ENCODE data around the gene U2AF1L4.

U2AF1L4 gene

DNA sequence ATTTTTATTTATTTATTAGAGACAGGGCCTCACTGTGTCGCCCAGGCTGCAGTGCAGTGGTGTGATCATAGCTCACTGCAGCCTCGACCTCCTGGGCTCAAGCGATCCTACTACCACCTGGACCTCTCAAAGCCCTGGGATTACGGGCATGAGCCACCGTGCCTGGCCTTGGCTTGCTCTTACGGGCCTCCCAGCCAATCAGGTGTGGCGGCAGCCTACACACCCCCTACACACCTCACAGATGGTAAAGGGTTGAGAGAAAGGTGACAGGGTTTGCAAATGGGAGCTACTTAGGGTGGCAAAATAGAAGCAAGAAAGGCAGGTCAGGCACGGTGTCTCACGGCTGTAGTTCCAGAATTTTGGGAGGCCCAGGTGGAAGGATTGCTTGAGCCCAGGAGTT lies 41.9 kb downstream of the U2AF1L4 start:
- no peak overlapping the region for H3K27ac ChIP-seq (ENCODE audit: extremely low read depth, low read depth, low read length)
- no peak for TF ChIP-seq ZNF214 (tag by site-specific recombination; IDR thresholded peaks at IDR 0.05; ENCODE audit: borderline replicate concordance)
- peak; percentile 96 for TF ChIP-seq KLF10 (tag by site-specific recombination; IDR thresholded peaks at IDR 0.05)
- TF ChIP-seq ZNF24 (tag by site-specific recombination; IDR thresholded peaks at IDR 0.05), result no peak
- no peak for TF ChIP-seq INSM2 (tag by site-specific recombination; IDR thresholded peaks at IDR 0.05)
- H3K4me1 ChIP-seq (ENCODE audit: control insufficient read depth, insufficient read depth, low read length), result peaks cover 6% of the 10 kb centered on the region
- H3K4me3 ChIP-seq (ENCODE audit: low read depth, low read length), result no peak overlapping the region
- H3K36me3 ChIP-seq (ENCODE audit: control insufficient read depth in 2 of 2, insufficient read depth in 1 of 2, low read length in 2 of 2), result no peaks in the 10 kb centered on the region; a peak in 1 of 3 replicates
- ChIA-PET CTCF (interaction anchor here (0.6 to 5.7 kb wide), 14 partner anchors 9 to 576 kb away, joined by 3 to 46 read pairs (median 4); partner anchors contain the start of gene COX6B1), POLR2A (interaction anchor here (1.0 to 2.6 kb wide), 20 partner anchors 9 to 1668 kb away, joined by 3 to 38 read pairs (median 5); partner anchors contain the start of genes COX6B1, LIN37, PSENEN and U2AF1L4)
- H3K9me3 ChIP-seq (ENCODE audit: control insufficient read depth, insufficient read depth, low read depth, low read length), result no peaks in the 10 kb centered on the region

DNA sequence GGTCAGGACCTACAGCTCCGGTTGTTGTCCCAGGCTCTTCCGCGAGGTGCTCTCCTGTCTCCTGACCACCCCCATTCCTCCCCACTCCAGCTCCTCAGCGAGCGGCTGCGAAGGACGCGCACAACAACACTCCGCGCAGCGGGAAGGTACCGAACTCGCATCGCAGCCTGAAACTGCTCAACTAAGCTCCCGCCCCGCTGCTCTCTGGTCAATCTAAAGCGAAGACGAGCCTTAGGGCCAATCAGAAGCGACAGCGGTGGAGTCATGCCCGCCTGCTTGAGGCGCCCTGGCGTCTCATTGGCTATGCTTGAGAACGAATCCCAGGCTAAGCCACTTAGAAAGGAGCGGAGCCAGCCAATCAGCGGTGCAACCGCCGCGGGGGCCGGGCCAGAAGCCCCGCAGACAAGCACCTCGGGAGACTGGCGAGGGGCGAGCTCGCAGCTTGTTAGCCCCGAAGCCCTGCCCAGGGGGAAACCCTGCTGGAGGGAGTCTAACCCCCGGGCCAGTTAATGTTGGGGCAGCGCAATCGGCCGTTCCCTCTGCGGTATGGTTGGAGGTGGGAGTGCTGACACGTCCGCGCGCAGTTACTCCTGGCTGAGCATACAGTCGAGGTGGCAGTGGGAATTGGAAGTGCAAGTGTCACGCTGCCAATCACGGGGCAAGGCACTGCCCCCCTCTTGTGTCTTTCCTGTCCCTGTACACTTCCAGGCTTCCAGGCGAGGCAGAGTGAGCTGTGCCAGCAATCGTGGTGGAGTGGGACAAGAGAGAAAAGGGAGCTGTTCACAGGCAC lies 42.8 kb downstream of the U2AF1L4 start:
- H3K36me3 ChIP-seq (ENCODE audit: control insufficient read depth in 2 of 2, insufficient read depth in 1 of 2, low read length in 2 of 2), result no peaks in the 10 kb centered on the region; a peak in 1 of 3 replicates
- no peak for TF ChIP-seq ZNF560 (tag by site-specific recombination; IDR thresholded peaks at IDR 0.05; ENCODE audit: borderline replicate concordance)
- no peak for TF ChIP-seq ZNF549 (tag by site-specific recombination; IDR thresholded peaks at IDR 0.05)
- TF ChIP-seq, protein P1, sequence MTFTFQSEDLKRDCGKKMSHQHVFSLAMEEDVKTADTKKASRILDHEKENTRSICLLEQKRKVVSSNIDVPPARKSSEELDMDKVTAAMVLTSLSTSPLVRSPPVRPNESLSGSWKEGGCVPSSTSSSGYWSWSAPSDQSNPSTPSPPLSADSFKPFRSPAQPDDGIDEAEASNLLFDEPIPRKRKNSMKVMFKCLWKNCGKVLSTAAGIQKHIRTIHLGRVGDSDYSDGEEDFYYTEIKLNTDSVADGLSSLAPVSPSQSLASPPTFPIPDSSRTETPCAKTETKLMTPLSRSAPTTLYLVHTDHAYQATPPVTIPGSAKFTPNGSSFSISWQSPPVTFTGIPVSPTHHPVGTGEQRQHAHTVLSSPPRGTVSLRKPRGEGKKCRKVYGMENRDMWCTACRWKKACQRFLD (tag by site-specific recombination; IDR thresholded peaks at IDR 0.05), result no peak
- TF ChIP-seq, protein P2, sequence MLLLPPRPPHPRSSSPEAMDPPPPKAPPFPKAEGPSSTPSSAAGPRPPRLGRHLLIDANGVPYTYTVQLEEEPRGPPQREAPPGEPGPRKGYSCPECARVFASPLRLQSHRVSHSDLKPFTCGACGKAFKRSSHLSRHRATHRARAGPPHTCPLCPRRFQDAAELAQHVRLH (tag by site-specific recombination; IDR thresholded peaks at IDR 0.05), result no peak
- no peak for TF ChIP-seq BCL11B (tag by site-specific recombination; IDR thresholded peaks at IDR 0.05; ENCODE audit: low read depth)
- TF ChIP-seq ZBTB7A (tag by site-specific recombination; IDR thresholded peaks at IDR 0.05; ENCODE audit: low read depth), result peak; percentile 89; the same call in 1 of the 2 replicates
- TF ChIP-seq FEZF1 (tag by site-specific recombination; IDR thresholded peaks at IDR 0.05), result peak; percentile 88
- no peak for TF ChIP-seq ZNF433 (tag by site-specific recombination; IDR thresholded peaks at IDR 0.05; ENCODE audit: low read depth)
- no peak for TF ChIP-seq ZNF302 (tag by site-specific recombination; IDR thresholded peaks at IDR 0.05; ENCODE audit: low read depth)
- no peak for TF ChIP-seq ZFP37 (tag by site-specific recombination; IDR thresholded peaks at IDR 0.05)
- peak; percentile 80 for TF ChIP-seq ZBTB20 (tag by site-specific recombination; IDR thresholded peaks at IDR 0.05)
- TF ChIP-seq REPIN1 (tag by site-specific recombination; IDR thresholded peaks at IDR 0.05; ENCODE audit: low read depth), result peak; percentile 94; the same call in 1 of the 2 replicates
- peak; percentile 79; the same call in 1 of the 2 replicates for TF ChIP-seq HIC1 (tag by site-specific recombination; IDR thresholded peaks at IDR 0.05)
- TF ChIP-seq ZNF266 (tag by site-specific recombination; IDR thresholded peaks at IDR 0.05; ENCODE audit: low read depth), result no peak
- TF ChIP-seq ZNF394 (tag by site-specific recombination; IDR thresholded peaks at IDR 0.05; ENCODE audit: borderline replicate concordance), result no peak
- TF ChIP-seq PBX3 (CRISPR knock-in tag; IDR thresholded peaks at IDR 0.05), result peak; percentile 98
- no peak for TF ChIP-seq ZNF791 (tag by site-specific recombination; IDR thresholded peaks at IDR 0.05)
- no peak for TF ChIP-seq ZNF114 (tag by site-specific recombination; IDR thresholded peaks at IDR 0.05)
- no peak for TF ChIP-seq PRDM6 (tag by site-specific recombination; IDR thresholded peaks at IDR 0.05)

More for the DNA sequence above, 42.8 kb downstream of the U2AF1L4 start:
- Histone ChIP-seq H3K9me3 (ENCODE audit: control insufficient read depth, insufficient read depth, low read depth, low read length) (no peaks in the 10 kb centered on the region), H3K4me3 (ENCODE audit: low read depth, low read length) (peak overlapping the region; percentile 50), H3K27ac (ENCODE audit: extremely low read depth, low read depth, low read length) (peak overlapping the region; percentile 56), H3K4me1 (ENCODE audit: control insufficient read depth, insufficient read depth, low read length) (peaks cover 6% of the 10 kb centered on the region)
- ChIA-PET CTCF (interaction anchor here (0.5 to 5.7 kb wide), 23 partner anchors 8 to 575 kb away, joined by 3 to 46 read pairs (median 4); partner anchors contain the start of genes COX6B1 and OVOL3), POLR2A (interaction anchor here (0.5 to 2.6 kb wide), 37 partner anchors 8 to 1668 kb away, joined by 3 to 38 read pairs (median 4); partner anchors contain the start of genes ALKBH6, COX6B1, HAUS5 and LIN37)

All from HEK293 (cell line).